DMS53 (cell line): Measurements from ENCODE around the gene FERMT3.

Experiments
- DNase-seq: peaks from one replicate; lab custom pipeline; 2025; lab: John Stamatoyannopoulos, UW

FERMT3 gene

GRCh38 chr11:64249563-64250414, 43.3 kb downstream of the FERMT3 start:
- DNase-seq, result peak; percentile 32

DNA sequence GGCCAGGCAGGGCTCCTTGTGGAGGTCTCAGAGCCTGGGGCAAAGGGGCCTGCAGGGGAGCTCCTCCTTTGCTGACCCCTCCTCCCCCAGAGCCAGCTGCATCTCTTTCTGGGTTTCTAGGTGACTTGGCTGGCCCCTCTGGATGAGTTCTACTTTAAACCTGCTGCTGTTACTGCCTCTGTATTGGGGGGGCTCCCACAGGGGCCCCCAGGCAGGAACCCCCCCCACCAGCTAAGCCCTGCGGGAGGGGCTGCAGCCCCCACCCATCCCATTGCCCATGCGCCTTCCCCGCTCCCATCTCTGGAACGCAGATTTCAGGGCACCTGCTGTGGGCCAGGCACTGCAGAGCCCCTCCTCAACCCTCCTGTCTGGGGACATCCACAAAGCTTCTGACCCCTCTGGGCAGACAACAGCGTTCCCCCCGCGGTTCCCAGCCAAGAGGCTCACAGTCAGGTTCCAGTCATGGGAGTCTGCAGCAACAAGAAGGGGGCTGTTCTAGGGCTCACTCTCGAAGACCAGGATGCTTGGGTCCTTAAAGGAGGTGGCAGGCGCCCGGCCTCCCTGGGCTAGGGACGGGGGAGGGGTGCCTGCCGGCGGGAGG, 44.0 kb downstream of the FERMT3 start:
- DNase-seq, result peak; percentile 69

- DNase-seq, result peak; percentile 77
These were observed 44.7 kb downstream of the FERMT3 start, which contains the start of gene PLCB3 for GRCh38 chr11:64251016-64251752. PLCB3 (plus strand) TSS chr11:64251530; CDS start chr11:64251650, 120 bp downstream.

- DNase-seq, result no peak
These were observed 45.2 kb downstream of the FERMT3 start for GRCh38 chr11:64251753-64252002.

DNA sequence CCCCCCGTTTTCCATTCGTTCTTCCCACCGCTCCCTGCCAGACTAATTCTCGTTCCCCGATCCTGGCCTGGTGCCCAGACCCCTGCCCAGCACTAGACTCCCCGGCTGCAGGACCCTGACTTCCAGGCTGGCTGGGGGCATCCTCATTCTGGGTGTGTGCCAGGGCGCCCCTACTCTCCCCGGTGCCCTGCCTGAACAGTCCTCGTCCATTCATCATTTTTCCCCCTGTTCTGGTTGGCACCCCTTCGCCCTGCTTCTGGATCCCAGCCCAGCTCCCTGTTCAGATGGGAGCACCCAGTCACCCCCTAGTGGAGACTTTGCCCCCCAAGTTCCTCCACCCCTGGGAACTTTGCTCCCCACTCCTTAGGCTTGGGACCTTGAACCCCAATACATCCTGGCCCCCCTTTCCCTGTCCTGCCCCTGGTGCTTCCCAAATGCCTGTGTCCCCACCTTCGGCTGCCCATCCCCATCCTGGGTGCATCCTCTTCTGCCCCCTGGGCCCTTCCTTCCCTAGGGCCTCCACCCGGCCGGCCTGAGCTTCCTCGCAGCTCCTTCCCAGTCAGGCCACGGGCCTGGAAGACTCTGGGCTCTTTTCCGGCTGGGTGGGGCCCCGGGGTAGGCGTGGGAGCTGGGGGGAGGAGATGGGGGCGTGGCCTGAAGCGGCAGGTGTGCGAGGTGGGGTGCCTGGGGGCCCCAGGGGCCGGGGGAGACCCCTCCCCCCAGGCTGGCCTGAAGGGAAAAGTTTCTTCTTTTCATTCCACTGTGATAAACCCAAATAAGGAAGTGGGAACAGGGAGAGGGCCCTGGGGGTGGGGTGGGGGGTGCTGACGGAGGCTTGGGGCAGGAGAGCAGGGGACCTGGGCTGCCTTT, 45.7 kb downstream of the FERMT3 start:
- DNase-seq, result peak; percentile 64

- no peak for DNase-seq
These were observed 46.5 kb downstream of the FERMT3 start for GRCh38 chr11:64253043-64253442.

DNA sequence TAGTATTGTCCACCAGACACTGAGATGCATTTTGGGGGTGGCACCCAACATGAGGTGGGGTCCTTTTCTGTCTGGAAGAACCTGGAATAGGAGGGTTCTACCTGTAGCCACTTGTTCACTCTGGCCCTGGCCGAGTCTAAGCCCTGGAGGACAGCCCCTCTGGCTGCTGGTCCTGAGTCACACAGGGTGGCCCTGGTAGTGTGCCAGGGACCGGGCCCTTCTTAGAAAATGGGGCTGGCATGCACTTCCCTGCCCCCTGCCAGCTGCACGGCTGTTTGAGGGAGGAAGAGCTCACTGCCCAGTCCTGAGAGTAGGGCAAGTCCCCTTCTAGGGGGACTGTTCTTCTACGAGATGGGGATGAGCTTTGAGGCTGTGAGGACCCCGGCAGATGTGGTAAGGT, 47.0 kb downstream of the FERMT3 start:
- no peak for DNase-seq

DNA sequence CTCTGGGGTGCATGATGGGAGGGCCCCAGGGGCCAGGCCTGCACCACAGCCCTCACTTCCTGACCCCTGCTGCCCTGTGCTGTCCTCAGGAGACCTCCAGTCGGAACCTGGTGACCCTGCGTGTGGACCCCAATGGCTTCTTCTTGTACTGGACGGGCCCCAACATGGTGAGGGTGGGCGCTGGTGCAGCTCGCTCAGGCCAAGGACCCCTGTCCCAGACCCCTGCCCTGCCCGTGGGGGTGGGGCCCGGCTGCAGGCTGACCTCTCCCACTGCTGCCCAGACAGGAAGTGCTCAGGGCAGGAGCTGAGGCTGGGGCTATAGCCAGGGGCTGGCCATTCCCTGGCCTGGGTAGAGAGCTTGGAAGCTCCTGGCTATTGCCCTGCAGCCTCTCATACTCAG, 47.8 kb downstream of the FERMT3 start:
- DNase-seq, result no peak

DNA sequence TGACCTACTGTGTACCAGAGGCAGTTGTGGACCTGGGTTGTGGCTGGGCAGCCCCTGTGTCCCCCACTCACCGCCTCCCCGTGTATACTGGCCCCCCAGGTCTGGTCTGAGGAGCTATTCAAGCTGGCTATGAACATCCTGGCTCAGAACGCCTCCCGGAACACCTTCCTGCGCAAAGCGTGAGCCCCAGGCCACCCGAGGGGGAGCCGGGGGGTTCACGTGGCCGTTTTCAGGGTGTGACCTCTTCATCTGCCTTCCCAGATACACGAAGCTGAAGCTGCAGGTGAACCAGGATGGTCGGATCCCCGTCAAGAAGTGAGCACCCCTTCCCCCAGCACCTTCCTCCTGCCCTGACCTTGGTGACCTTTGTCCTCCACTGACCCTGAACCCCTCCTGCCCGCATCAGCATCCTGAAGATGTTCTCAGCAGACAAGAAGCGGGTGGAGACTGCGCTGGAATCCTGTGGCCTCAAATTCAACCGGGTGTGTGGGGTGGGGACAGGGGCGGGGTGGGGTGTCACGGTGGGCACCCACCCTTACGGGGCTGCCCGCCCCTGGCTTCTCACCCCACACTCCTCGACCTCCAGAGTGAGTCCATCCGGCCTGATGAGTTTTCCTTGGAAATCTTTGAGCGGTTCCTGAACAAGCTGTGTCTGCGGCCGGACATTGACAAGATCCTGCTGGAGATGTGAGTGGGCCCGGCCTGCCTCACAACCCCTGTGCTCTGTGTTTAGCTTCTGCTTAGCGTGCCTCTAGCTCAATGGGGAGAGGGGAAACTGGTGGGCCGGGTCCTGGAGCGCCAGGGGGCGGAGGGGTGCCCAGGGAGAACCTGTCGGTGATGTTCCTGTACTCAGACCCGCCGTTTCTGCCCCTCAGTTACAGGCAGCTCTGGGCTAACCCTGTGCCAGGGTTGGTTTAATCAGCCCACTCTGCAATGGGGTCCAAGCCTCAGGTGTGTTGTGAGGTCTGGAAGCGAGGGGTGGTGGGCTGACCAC, 48.9 kb downstream of the FERMT3 start:
- DNase-seq, result no peak

GRCh38 chr11:64256300-64256699, 49.8 kb downstream of the FERMT3 start:
- no peak for DNase-seq

DNA sequence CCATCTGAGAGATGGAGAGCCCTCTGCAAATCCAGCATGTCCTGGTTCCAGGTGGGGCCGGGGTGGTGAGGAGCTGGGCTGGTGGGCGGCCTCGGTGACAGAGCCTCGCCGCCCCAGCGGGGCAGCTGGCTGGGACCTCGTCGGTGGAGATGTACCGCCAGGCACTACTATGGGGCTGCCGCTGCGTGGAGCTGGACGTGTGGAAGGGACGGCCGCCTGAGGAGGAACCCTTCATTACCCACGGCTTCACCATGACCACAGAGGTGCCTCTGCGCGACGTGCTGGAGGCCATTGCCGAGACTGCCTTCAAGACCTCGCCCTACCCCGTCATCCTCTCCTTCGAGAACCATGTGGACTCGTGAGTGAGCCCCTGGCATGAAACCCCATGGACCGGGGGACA, 51.8 kb downstream of the FERMT3 start:
- no peak for DNase-seq

GRCh38 chr11:64258946-64259532, 52.5 kb downstream of the FERMT3 start:
- no peak for DNase-seq

GRCh38 chr11:64259533-64260067, 53.1 kb downstream of the FERMT3 start:
- no peak for DNase-seq

DNA sequence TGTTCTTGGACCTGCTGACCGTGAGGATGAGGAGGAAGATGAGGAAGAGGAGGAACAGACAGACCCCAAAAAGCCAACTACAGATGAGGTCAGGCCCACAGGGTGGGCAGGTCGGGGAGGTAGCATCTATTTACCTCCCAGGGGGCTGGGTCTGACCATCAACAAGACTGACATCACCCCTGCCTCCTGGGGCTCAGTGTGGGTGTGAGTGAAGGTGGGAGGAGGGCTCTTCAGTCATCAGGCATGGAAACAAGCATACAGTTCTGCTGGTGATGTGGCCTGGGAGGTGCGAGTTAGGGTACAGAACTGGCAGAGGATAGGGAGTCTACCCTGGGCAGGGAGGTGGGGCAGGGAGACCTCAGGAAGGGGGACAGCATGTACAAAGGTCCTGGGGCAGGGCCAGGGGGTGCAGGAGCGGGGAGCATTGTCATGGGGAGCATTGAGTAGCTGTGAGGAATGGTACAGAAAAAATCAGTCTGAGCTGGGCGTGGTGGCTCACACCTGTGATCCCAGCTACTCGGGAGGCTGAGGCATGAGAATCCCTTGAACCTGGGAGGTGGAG, 53.7 kb downstream of the FERMT3 start:
- DNase-seq, result no peak

DNA sequence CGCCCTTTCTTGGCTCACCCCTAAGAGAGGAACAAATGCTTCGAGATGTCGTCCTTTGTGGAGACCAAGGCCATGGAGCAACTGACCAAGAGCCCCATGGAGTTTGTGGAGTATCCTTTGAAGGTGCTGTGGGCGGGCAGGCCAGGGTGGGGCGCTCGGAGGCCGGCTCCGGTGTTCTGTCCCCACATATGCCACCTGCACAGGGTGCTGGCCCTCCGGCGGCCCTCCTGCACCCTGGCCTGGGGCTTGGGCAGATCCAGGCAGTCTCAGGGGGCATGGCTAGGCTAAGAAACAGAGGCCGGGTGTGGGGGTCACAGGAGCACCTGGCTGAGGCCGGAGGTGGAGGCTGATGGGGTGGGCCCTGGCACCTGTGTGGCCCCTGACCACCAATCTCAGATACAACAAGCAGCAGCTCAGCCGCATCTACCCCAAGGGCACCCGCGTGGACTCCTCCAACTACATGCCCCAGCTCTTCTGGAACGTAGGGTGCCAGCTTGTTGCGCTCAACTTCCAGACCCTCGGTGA, 55.1 kb downstream of the FERMT3 start:
- no peak for DNase-seq

- no peak for DNase-seq
These were observed 55.9 kb downstream of the FERMT3 start for GRCh38 chr11:64262271-64263002.

GRCh38 chr11:64263021-64263946, 56.8 kb downstream of the FERMT3 start:
- DNase-seq, result no peak

DNA sequence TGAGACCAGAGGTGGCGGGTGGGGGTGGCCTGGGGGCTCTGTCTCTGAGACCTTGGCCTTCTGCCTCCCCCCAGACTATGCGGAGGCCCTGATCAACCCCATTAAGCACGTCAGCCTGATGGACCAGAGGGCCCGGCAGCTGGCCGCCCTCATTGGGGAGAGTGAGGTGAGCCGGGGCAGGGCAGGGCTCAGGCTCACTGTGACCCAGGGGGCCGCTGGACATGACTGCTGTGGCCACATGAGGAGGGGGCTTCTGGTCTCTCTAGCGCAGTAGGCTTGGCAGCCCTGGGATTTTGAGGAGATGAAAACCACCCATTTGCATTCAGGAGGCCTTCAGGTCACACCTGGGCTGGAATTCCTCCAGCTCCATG, 57.4 kb downstream of the FERMT3 start:
- no peak for DNase-seq
